ENCODE measurements around the gene PAIP2. TPM values are rescaled to one million over a fixed set of nuclear protein-coding genes. Genes with fewer than 3 reads are reported as not detected.
"Not testable (repeated sequence)": the region's sequence is repeated elsewhere in the genome, so short reads cannot be mapped to it uniquely, and the experiment has no call there.

PAIP2 gene, protein sequence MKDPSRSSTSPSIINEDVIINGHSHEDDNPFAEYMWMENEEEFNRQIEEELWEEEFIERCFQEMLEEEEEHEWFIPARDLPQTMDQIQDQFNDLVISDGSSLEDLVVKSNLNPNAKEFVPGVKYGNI
- 70.6 TPM for total RNA-seq

- peak; percentile 91 to 98 (median 98) for DNase-seq (ENCODE audit: low read depth in 2 of 3, low spot score in 2 of 3)
These were observed at the start of gene PAIP2 for GRCh38 chr5:139341689-139342422. Gene PAIP2, plus strand, starts transcription at chr5:139341854. Its CDS starts 21,931 bp downstream, at chr5:139363785.

DNA sequence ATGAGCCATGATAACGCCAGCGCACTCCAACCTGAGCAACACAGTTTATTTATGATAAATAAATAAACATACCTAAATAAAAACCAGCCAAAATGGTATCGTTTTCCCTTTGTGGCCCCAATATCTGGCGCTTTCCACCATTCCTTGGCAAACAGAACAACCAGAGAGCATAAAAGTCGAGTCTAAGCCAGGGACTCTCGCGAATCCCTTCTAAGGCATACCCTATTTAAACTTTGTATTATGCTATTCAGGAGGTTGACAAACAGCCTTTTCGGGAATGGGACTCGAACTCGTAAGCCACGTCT lies 48.5 kb upstream of the PAIP2 start:
- no peak for DNase-seq (ENCODE audit: low read depth in 2 of 3, low spot score in 2 of 3)

GRCh38 chr5:139293507-139294373 lies 47.9 kb upstream of the PAIP2 start, which contains the start of gene MATR3:
Gene MATR3, plus strand, starts transcription at chr5:139293740. Its CDS starts 13,676 bp downstream, at chr5:139307416.
- DNase-seq (ENCODE audit: low read depth in 2 of 3, low spot score in 2 of 3): peak; percentile 81 to 95 (median 93)

GRCh38 chr5:139294374-139295165 lies 47.1 kb upstream of the PAIP2 start:
- DNase-seq (ENCODE audit: low read depth in 2 of 3, low spot score in 2 of 3): peak in 2 of 3 donors; percentile 68

DNA sequence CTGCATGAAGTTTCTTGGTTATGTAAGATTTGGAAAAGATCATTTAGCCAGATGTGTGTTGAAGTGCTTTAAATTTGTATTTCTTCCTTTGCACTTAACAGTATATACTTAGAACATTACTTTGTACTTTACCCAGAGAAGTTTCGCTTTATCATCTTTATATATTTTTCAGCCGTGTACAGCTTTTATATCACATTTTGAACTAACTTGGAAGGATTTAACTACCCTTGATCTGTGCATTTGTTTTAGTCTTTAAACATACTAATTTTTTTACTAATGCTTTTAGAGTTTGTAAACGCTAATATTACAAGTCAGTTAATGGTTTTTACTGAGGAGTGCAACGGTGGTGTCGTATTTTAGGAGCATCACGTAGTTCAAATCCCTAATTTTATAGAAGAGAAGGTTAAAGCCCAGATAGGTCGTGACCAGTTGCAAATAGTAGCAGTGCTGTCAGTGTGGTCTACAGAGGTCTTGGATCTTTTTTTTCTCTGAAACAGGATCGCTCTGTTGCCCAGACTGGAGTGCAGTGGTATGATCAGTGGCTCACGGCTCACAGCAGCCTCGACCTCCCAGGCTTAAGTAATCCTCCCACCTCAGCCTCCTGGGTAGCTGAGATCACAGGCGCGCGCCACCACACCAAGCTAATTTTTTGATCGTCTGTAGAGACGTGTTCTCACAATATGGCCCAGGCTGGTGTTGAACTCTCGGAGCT lies 46.2 kb upstream of the PAIP2 start:
- DNase-seq (ENCODE audit: low read depth in 2 of 3, low spot score in 2 of 3): no peak

DNA sequence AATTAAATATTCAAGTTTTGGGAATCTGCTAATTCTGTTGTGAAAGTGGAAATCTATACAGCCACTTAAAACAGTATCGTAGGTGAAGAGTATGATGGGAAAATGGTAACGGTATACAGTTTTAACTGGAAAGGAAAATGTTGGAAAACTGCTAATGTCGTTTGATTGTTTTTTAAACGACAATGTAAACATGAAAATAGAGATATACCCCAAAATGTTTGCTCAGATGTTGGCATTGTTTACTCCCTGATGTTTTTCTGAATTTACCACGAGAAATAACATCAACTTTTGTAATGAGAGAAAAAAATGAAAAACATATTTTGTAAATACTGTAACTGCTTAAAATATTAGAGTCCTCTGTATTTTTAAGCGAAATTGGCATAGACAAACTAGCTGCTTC lies 45.5 kb upstream of the PAIP2 start:
- no peak for DNase-seq (ENCODE audit: low read depth in 2 of 3, low spot score in 2 of 3)

DNA sequence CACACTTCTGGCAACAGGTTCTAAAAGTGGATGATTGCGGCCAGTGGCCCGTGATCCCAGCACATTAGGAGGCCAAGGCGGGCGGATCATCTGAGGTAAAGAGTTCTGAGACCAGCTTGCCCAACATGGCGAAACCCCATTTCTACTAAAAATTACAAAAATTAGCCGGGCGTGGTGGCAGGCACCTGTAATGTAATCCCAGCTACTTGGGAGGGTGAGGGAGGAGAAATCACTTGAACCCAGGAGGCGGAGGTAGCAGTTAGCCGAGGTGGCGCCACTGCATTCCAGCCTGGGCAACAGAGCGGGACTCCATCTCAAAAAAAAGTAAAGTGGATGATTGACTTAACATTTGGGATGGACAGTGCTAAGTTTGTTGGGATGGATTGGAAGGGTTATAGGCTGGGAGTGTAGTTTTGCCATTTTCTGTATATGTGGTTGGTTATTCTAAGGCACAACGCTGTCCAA lies 44.8 kb upstream of the PAIP2 start:
- DNase-seq (ENCODE audit: low read depth in 2 of 3, low spot score in 2 of 3): no peak

- DNase-seq (ENCODE audit: low read depth in 2 of 3, low spot score in 2 of 3): no peak
These were observed 44.1 kb upstream of the PAIP2 start for GRCh38 chr5:139297439-139298133.

DNA sequence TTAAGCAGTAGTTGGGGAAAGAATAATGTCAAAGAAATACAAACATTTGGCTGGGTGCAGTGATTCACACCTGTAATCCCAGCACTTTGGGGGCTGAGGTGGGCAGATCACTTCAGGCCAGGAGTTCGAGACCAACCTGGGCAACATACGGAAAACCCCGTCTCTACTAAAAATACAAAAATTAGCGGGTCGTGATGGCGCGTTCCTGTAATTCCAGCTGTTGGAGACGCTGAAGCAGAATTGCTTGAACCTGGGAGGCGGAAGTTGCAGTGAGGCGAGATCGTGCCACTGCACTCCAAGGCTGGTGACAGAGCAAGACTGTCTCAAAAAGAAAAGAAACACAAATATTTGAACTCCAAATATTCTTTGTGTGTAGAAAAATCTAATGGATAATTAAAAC lies 43.4 kb upstream of the PAIP2 start:
- DNase-seq (ENCODE audit: low read depth in 2 of 3, low spot score in 2 of 3): no peak

- DNase-seq (ENCODE audit: low read depth in 2 of 3, low spot score in 2 of 3): no peak
These were observed 42.2 kb upstream of the PAIP2 start for GRCh38 chr5:139299486-139299885.

GRCh38 chr5:139301808-139302499 lies 39.7 kb upstream of the PAIP2 start:
- no peak for DNase-seq (ENCODE audit: low read depth in 2 of 3, low spot score in 2 of 3)

GRCh38 chr5:139304391-139305324 lies 37.0 kb upstream of the PAIP2 start:
- no peak for DNase-seq (ENCODE audit: low read depth in 2 of 3, low spot score in 2 of 3)

GRCh38 chr5:139306197-139306596 lies 35.5 kb upstream of the PAIP2 start:
- no peak for DNase-seq (ENCODE audit: low read depth in 2 of 3, low spot score in 2 of 3)

- no peak for DNase-seq (ENCODE audit: low read depth in 2 of 3, low spot score in 2 of 3)
These were observed 34.9 kb upstream of the PAIP2 start for GRCh38 chr5:139306628-139307379.

DNA sequence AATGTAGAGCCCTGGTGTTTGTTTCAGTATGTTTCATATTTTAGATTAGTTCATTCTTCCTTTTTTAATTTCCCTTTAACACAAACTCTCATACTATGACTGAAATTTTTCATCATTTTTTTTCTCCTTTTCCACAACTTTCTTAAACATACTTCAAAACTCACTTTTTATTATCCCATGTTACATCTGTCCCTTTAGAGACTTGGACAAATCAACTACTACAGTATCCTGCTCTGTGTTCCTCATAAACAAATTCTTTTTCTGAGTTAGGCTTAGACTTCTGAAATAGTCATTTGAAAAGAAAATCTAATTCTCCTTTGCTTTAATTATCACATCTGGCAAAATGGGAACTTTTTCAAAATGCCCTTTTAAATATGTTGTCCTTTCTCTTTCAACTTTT lies 32.9 kb upstream of the PAIP2 start:
- no peak for DNase-seq (ENCODE audit: low read depth in 2 of 3, low spot score in 2 of 3)

- DNase-seq (ENCODE audit: low read depth in 2 of 3, low spot score in 2 of 3): not testable (repeated sequence)
These were observed 30.9 kb upstream of the PAIP2 start for GRCh38 chr5:139310715-139311186.

DNA sequence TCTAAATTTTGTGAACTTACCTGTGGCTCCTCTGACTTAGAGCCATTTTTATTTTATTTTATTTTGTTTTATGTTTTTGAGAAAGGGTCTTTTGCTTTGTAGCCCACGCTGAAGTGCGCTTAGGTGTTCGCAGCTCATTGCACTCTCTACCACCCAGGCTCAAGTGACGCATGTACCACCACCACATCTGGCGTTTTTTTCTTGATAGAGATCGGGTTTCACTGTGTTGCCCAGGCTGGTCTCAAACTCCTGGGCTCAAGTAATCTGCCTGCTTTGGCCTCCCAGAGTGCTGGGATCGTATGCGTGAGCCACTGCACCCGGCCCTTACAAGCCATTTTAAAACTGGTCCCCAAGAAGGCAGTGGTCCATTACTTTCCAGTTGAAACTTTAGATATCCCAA lies 29.6 kb upstream of the PAIP2 start:
- no peak for DNase-seq (ENCODE audit: low read depth in 2 of 3, low spot score in 2 of 3)
